Measurements from ENCODE around the gene ADD2. TPM values are rescaled to one million over a fixed set of nuclear protein-coding genes. Genes with fewer than 3 reads are reported as not detected.

Gene ADD2
- total RNA-seq, 1 donor from 2014 or later, result 2.6 TPM

DNA sequence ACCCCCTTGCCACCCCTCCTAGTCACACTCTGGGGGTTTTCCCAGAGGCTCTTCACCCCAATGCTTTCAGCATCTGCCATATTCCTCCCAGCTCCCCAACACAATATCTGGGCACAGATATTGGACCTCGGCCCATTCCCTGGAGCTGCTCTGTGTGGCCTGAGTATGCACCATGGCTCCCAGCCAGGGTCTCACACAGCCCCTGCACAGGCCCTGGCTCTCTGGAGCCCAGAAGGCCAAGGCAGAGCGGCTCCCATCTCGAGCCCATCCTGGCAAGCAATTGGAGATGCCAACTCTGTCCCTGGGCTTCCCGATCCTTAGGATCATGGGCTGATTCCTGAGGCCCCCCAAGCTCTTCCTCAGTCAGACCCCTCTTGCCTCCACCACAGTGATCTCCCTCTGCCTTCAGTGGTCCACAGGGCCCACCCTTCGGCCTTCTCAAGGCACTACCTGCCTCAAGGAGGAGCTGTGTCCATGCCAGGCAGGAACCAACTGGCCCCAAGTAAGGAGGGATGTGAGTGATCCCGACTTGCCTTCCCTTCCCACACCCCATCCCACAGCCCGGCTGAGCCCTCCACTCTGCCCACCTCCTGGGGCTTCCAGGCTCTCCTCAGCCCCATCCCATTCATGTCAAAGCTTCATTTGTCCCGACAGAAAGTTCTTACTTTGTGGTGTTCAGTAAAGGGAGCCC, 62.7 kb downstream of the ADD2 start:
- DNase-seq (ENCODE audit: low read depth, low spot score), result no peak

DNA sequence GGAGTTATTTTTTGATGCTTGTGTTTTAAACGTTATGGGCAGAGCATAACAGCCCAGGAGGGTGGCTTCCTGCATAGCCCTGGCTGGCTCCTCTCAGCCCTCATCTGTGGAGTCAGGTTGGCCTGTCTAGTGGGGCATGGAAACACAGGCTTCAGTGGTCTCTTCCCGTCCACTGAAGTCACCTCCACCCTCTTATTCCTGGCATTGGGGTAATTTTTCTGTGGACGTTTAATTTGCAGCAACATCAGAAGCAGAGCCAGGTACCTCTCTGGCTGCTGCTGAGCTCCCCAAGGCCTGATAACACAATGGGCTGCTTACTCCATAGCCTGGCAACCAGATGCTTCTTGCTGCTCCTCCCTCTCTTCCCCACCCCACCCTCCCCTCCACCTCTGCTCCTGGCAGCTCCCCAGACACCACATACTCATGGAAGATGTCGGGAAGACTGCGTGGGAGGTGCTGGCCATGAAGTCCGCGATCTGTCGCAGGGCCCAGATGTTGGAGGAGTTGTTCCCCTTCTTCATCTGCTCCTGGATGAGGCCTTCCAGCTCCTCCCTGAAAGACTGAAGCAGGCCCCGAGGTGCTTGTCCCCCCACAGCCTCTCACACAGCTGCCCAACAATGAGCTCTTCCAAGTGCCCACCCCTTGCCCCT, 64.0 kb downstream of the ADD2 start:
- no peak for DNase-seq (ENCODE audit: low read depth, low spot score)

GRCh38 chr2:70702711-70703395, 65.1 kb downstream of the ADD2 start:
- DNase-seq (ENCODE audit: low read depth, low spot score), result no peak

- no peak for DNase-seq (ENCODE audit: low read depth, low spot score)
Measured at GRCh38 chr2:70698847-70699246, 69.2 kb downstream of the ADD2 start.

DNA sequence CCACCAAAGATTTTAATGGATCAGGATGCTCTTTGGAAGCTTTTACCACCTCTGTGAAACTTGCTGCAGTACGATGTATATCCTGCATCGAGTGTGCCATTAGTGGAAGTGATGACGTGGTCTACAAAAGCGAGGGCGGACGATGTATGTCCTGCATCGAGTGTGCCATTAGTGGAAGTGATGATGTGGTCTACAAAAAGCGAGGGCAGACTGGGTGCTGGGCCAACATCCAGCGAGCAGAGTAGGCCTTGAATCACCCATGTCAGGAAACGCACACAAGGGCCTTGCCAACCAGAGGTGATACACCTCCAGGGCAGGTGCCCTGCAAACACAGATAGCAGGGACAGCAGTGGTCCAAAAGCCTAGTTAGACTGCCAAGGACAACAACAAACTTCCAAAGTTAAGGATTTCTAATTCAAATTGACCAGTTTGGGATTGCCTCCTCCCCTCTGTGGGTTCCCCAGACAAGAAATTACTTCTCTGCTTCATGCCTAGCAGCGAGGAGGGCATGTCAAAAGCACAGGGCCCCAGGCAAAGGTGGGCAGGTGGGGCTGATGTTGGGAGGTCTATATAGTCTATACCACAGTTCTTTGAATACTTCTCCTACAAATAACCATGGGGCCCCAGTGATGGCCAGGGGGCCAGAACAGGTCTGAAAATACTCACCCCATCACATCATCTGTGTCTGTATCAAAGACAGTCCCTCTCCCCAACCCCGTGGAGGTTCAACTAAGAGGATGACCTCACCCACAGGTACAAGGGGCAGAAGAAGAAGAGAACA, 70.2 kb downstream of the ADD2 start:
- DNase-seq (ENCODE audit: low read depth, low spot score), result no peak

GRCh38 chr2:70696142-70696541, 71.9 kb downstream of the ADD2 start:
- DNase-seq (ENCODE audit: low read depth, low spot score), result no peak

- no peak for DNase-seq (ENCODE audit: low read depth, low spot score)
Measured at GRCh38 chr2:70692256-70692655, 75.7 kb downstream of the ADD2 start.

- DNase-seq (ENCODE audit: low read depth, low spot score), result no peak
Measured at GRCh38 chr2:70691497-70692140, 76.4 kb downstream of the ADD2 start.

- no peak for DNase-seq (ENCODE audit: low read depth, low spot score)
Measured at GRCh38 chr2:70690846-70691245, 77.2 kb downstream of the ADD2 start.

GRCh38 chr2:70688427-70688826, 79.6 kb downstream of the ADD2 start:
- no peak for DNase-seq (ENCODE audit: low read depth, low spot score)

GRCh38 chr2:70687461-70687795, 80.6 kb downstream of the ADD2 start:
- DNase-seq (ENCODE audit: low read depth, low spot score), result no peak

GRCh38 chr2:70686577-70687460, 81.2 kb downstream of the ADD2 start:
- no peak for DNase-seq (ENCODE audit: low read depth, low spot score)

DNA sequence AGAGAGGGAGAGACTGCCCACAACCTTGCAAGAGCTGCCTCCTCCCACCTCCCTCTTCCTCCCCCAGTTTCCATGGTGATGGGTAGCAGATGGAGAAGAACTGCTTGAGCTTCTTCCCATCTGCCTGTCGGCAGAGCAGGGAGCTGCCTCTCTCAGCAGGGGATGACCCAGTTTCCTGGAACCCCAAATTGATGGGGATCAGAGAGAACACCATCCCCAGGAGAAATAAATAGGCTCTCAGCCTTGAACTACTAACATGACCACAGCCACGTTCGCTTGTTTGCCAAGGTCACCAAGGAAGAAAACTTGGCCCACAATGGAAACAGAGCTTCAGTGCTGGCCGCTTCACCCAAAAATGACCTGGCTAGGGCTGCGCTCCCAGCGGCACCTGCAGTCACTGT, 82.2 kb downstream of the ADD2 start:
- DNase-seq (ENCODE audit: low read depth, low spot score), result no peak

GRCh38 chr2:70684846-70685622, 83.0 kb downstream of the ADD2 start:
- no peak for DNase-seq (ENCODE audit: low read depth, low spot score)

- DNase-seq (ENCODE audit: low read depth, low spot score), result no peak
Measured at GRCh38 chr2:70683455-70683854, 84.5 kb downstream of the ADD2 start.

DNA sequence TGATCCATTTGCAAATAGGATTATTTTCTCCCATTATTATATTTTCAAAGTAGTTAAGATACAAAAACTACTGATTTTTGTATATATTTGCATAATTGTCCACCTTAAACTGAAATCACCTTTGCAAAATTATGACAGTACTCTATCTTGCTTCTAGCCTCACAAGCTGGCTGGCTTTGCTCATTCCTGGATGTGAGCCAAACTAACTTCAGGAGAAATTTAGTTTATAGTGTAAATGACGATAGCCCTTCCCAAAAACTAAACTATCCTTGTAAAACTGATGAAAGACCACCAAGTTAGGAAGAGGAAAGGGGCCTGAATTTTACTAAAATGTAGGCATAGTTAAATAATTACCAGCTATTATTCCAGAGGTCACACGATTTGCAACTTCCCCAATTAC, 87.3 kb downstream of the ADD2 start:
- no peak for DNase-seq (ENCODE audit: low read depth, low spot score)

DNA sequence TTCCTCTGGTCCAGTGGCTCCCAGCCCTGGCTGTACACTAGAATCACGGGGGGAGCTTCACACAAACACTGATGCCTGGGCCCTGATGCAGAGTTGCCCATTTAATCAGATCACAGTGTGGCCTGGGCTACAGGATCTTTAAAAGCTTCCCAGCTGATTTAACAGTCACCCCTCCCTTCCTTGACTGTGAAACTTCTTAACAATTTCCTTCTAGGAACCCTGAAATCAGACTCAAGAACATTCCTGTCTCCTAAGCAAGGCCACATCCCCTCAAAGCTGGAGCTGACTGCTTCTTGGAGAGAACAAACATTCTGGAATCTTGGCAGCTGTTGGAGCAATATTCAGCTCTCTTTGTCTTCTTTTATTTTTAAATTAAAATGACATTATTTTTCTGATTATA, 88.7 kb downstream of the ADD2 start:
- DNase-seq (ENCODE audit: low read depth, low spot score), result no peak

DNA sequence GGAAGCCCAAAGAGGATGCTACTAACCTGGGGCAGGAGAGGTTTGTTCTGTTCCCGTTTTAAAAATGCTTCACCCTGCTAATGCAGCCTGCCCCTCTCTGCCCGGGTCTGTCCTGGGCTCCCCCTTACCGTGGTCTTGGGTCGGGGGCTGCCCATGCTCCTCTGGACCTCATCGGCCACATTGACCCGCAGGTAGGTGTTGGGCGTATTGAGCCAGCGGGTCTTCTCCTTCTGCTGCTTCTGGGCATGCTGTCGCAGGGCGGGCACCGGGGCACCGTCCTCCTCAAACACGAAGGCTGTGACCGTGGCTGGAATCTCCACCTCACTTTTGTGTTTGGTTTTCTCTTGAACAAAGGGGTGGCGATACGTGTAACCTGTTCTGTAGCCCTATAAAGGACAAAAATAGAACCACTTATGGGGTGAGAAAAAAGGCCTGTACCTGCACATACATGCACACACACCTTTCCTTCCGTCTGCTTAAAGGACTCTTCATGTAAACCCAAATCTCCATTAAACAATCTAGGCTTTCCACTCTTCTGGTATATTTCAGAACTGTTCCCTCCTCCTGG, 89.3 kb downstream of the ADD2 start:
- no peak for DNase-seq (ENCODE audit: low read depth, low spot score)

DNA sequence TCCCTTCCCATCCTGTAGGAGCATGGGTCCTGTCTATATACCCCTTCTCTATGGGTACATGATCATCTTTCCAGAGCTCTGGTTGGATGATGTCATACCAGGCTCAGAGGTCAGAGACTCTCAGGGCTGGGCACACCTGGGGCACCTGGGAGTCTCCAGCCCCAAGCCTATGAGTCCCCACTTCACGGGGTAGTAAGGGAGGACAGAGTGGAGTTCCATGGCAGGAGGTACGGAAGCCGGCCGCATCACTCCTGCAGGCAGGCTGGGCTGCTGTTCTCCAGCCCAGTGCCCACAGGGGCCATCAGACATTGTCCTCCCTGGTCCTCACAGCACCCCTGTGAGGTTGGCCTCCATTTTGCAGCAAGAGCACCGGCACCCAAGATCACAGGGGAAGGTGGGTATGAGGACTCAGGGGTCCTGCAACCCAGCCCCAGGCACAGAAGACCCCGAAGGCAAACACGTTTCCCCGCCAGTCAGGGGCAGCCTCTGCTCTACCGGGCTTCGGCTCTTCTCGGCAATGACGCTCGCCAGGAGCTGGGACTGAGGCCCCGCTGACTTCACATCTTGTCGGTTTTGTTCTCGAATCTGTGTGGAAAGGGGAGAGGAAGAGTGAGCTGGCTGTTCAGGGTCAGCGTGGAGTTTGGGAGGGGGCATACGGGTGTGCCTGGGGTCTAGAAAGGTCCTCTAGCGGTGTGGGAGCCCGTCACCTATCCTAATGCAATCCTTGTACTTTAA, 91.5 kb downstream of the ADD2 start:
- no peak for DNase-seq (ENCODE audit: low read depth, low spot score)

Data from pulmonary artery endothelial cell (primary cell).